ENCODE data around the gene KCNG2.

Gene KCNG2

DNA sequence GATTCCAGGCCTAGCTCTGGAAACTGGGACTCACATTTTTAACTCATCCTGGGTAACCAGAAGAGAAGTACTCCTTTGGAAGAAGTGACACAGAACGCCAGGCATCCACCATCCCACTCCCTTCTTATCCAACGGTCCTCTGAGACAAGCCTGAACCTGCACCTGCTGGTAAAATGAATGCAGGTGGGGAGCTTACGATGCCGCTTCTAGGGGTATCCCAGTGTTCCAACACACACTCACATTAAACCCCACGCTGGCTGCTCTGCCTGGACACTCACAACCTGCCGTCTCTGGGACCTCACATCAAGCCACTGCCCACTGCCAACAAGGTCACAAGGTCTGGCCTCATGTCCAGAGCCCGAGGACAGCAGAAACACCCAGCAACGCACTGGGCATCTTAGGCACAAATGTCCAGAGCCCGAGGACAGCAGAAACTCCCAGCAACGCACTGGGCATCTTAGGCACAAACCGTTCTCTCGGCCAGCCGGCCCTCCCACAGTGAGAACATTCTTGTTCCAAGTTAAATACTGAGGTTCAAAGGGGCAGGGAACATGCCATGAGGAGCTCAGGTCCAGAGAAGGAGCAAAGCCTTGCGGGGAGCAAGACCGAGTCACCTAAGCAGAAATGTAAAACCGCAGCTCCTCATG is 143.9 kb downstream of the KCNG2 start:
- no peak for DNase-seq (ENCODE audit: low read depth)

DNA sequence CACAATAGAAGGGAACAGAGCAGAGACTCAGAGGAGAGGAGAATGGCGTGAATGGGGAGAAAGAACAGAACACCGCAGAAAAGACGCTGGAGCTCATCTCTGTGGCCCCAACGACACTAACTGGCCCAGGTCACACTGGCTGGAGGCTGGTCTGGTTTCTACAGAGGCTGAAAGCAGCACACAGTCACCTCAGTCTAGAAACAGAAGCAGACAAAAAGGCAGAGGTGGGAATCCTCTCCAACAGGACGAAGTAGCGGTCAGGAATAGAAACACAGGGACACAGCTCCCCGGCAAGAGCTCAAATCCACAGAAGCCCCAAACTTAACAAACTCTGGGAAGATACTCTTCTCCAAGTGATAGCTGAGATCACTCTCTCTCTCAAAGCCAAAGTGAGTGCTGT is 144.5 kb downstream of the KCNG2 start:
- no peak for DNase-seq (ENCODE audit: low read depth)

DNA sequence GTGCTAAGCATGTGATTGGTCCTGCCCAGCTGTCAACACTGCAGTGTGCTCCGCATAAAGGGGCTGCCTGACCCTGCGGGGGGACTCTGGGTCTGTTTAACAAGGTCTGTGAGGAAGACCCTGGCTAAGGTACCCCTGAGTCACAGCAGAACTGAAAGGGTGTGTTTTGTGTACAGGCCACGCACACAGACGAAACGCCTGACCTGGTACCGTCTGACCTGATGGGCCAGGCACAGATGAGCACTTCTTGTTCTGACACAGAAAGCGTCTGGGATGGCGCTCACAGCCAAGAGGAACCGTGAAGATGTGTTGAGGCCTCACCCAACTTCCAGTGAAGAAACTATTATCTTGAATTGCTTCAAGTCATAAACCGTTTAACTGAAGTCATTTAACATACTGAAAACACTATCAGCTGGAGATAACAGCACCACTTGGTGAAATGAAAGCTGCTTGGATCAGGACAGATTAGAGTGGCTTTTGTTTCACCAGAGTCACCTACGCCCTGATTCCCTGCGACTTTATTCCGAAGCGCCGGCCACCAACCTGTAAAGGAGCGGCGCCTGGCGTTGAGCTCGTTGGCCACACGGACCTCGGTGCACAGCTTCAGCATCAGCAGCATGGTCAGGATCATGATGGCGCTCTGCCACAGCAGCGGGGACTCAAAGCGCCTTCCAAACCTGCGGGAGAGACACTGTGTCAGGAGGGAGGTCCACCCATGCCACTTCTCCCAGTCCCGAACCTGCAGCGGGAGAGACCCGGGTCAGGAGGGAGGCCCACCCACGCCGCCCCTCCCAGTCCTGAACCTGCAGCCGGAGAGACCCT is 145.3 kb downstream of the KCNG2 start:
- DNase-seq (ENCODE audit: low read depth): no peak

DNA sequence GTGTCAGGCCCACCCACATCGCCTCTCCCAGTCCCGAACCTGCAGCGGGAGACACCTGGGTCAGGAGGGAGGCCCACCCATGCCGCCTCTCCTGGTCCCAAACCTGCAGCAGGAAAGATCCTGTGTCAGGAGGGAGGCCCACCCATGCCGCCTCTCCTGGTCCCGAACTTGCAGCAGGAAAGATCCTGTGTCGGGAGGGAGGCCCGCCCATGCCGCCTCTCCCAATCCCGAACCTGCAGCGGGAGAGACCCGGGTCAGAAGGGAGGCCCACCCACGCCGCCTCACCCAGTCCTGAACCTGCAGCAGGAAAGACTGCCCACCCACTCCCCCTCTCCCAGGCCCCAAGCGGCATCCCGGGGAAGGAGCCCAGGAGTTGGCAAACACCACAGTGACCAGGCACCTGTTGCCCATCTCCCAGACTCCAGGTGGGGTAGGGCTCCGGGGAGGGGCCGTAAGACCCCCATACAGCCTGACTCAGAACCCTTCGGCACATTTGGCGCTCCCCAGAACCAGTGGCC is 145.9 kb downstream of the KCNG2 start:
- no peak for DNase-seq (ENCODE audit: low read depth)

DNA sequence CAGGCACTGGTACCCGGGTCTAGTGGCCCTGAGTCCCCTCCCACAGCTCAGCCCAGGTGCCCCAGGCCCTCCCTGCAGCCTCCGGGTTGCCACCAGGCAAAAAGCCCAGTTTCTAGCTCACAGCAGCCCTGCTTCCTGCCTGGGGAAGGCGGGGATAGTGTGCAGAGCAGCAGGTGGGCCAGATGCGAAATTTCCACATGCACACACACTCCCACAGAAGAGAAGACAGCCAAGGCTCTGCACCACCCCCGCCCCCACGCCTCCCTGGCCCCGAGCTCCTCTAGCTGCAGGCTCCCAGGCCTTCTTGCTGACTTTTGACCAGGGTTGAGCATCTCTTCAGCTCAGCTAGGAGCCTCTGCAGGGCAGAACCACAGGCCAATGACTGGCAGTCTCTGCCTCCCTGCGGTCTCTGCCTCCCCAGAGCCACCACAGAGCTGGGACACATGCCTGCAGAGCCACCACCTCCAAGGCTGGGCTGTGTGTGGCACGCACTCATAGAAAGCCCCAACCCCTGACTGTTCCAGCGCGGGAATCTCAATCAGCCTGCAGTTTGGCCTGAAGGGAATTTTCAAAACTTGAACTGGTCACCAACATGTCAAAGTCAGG is 146.5 kb downstream of the KCNG2 start:
- no peak for DNase-seq (ENCODE audit: low read depth)

DNA sequence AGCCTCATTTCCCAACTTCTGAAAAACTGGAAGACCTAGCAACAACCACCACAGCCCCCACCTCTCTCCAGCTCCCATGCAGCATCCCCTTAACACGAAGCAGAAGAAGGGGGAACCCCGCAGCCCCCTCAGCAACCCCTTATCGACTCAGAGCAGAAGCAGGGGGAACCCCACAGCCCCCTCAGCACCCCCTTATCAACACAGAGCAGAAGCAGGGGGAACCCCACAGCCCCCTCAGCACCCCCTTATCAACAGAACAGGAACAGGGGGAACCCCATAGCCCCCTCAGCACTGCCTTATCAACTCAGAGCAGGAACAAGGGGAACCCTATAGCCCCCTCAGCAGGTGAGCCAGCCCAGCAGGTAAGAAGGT is 147.0 kb downstream of the KCNG2 start:
- DNase-seq (ENCODE audit: low read depth): no peak

DNA sequence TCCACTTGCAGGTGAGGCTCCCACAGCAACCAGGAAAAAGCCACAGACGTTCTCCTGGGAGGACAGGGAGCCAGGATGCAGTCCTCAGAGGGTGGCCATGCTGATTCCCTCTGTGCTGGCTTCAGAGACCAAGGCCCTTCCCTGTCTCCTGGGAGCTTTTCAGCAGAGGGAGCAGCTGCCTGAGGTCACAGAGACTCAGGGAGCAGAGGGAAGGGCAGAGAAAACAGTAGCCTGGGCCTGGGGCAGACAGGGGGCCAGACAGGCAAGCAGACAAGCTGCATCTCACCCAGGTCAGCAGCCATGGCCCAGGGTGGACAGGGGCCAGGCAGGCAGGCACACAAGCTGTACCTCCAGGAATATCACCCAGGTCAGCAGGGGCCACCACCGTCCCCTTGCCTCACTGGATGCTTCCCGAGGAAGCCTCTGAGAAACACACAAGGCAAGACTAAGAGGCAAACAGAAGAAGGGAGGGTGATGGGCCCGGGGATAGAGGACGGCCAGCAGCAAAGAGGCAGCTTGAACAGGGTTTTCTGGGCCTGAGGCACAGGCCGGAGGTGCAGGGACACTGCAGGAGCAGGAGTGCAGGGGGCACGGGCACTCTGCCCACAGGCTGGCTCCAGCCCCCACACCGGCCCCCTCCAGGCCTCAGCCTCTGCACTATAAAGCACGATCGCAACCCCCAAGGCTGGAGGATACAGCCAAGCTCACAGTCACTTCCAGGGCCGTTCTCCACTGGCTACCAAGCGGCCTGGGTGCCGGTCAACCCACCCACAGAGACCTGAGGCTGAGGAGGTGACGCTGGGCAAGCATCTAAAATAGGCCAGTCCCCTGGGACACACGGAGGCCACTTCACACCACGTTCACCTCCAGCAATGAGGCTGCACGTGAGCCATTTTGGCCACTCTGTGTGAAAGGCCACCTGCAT is 147.6 kb downstream of the KCNG2 start:
- DNase-seq (ENCODE audit: low read depth): no peak

DNA sequence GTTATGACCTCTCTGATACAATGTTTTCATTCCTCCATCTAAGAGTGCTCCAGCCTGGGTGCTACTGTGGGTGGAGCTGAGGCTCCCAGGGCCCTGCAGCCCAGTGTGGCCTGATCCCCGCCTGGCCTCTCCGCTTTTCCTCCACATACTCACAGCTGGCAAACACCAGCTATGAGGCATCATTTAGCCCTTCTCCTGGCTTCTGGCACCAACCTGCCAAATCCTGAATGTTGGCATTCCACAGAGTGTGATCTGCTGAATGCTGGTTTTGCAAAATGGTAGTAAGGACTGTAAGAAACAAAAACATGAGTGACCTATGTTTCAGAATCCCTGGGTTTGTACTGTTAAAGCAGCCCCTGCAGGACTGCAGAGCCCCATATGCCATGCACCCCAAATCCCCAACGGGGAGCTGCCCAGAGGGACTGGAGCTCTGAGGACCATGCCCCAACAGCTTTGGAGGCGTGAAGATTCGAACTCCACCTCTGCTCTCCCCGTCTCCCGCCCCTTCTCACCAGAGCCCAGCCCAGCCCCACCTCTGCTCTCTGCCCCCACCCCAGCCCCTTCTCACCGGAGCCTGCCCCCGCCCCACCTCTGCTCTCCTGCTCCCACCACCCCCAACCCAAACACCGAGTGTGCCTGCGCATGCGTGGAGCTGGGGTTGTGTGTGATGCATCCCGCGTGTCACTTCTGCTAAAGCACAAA is 149.5 kb downstream of the KCNG2 start:
- DNase-seq (ENCODE audit: low read depth): no peak

DNA sequence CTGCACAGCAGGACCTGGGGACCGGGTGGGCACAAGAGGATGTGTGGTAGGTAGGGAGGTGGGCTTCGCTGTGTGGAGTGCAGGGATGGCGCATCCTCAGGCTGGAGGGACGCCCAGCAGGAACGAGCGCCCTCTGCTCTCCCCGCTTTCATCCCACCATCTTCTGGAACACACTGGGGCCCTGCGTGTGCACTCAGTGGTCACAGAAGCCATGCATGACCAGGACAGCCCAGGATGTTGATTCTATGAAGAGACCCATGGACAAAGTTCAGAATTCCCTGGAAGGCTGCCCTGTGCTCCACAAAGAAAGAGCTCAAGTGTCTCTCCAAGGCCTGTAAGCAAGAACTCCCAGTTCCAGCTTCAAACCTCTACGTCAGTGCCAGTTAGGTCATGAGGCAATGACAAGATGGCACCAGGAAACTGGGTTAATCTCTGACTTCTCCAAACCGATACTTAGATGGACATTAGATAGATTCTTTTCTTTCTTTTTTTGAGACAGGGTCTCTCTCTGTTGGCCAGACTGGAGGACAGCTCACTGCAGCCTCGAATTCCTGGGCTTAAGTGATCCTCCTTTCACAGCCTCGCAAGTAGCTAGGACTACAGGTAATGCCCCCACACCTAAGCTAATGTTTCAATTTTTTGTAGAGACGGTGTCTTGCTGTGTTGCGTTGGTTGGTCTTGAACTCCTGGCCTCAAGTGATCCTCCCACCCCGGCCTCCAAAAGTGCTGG is 150.3 kb downstream of the KCNG2 start:
- no peak for DNase-seq (ENCODE audit: low read depth)

DNA sequence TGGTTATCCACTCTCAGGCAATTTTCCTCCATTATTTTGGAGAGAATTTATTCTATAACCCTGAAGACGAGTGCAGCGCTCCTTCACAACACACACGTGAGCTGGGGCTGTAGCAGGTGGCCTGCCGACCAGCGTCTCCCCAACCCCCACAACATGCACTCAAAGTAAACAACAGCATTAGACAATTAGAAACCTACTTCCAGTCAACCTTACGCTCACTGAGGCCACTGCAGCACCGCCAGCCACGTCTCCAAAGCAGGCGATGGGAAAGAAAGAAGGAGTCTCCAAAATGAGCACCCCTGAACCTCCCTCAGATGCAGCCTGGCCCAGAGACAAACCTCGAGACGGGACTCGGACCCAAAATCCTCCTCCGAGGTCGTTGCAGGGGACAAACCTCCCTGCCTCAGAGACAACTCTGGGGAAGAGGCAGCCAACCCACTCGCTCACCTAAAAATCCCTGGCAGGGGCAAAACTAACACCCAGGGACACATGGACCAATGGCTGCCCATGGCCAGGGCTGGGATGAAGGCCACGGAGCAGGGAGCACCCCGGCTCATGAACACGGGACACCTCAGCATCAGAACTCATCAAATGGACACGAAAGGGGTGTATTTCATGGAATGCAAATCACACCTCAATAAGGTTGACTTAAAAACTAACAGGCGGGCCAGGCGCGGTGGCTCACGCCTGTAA is 151.1 kb downstream of the KCNG2 start:
- no peak for DNase-seq (ENCODE audit: low read depth)
